Hepatocyte (in vitro differentiated cells): ENCODE measurements around the gene IQCB1.

ENCODE experiments used
- CTCF ChIP-seq: fragments of 200-600 bp; sonication (generic); IDR thresholded peaks from 2 replicates; pipeline ENCODE4 v1.5.1; 2016; ENCODE audit warnings: antibody characterized with exemption, mild to moderate bottlenecking; ENCODE audit not compliant: poor library complexity
- EZH2 ChIP-seq: fragments of 200-600 bp; sonication (generic); IDR thresholded peaks from 2 replicates; pipeline ENCODE4 v1.6.1; 2016; ENCODE audit warnings: antibody characterized with exemption, mild to moderate bottlenecking, borderline replicate concordance
- EZH2phosphoT487 ChIP-seq: fragments of 200-600 bp; sonication (generic); IDR thresholded peaks from one replicate; pipeline ENCODE4 v1.6.1; 2018; ENCODE audit warnings: antibody characterized with exemption, mild to moderate bottlenecking, low read depth, moderate library complexity; ENCODE audit not compliant: unreplicated experiment, severe bottlenecking

GRCh38 chr3:121722411-121722810 lies 112.4 kb downstream of the IQCB1 start:
- TF ChIP-seq CTCF = no peak
- no peak for TF ChIP-seq EZH2
- no peak for TF ChIP-seq EZH2phosphoT487
